Activated CD8-positive, alpha-beta memory T cell treated with anti-CD3 and anti-CD28 coated beads, Interleukin-2, amount 50 U/mL, for 48 hours (primary cell): ENCODE measurements around the gene SMIM21.

Experiments
- DNase-seq: peaks from one replicate; pipeline ENCODE4 v3.0.0-alpha.2; 2020

The SMIM21 gene

GRCh38 chr18:75421656-75422055 lies 5.8 kb downstream of the SMIM21 start:
- DNase-seq, result no peak

GRCh38 chr18:75418293-75419005 lies 9.1 kb downstream of the SMIM21 start:
- no peak for DNase-seq

- no peak for DNase-seq
Measured at GRCh38 chr18:75410611-75411010, 16.9 kb downstream of the SMIM21 start.

- DNase-seq, result no peak
Measured at GRCh38 chr18:75409806-75410205, 17.7 kb downstream of the SMIM21 start.

GRCh38 chr18:75408554-75409506 lies 18.7 kb downstream of the SMIM21 start:
- DNase-seq, result peak; percentile 58

GRCh38 chr18:75407468-75408437 lies 19.8 kb downstream of the SMIM21 start:
- DNase-seq, result no peak

- DNase-seq, result no peak
Measured at GRCh38 chr18:75406491-75407445, 20.7 kb downstream of the SMIM21 start.

GRCh38 chr18:75405351-75405750 lies 22.2 kb downstream of the SMIM21 start:
- DNase-seq, result no peak

GRCh38 chr18:75400366-75400765 lies 27.1 kb downstream of the SMIM21 start:
- DNase-seq, result no peak

- no peak for DNase-seq
Measured at GRCh38 chr18:75395137-75395536, 32.4 kb downstream of the SMIM21 start.

GRCh38 chr18:75393721-75394120 lies 33.8 kb downstream of the SMIM21 start:
- no peak for DNase-seq

GRCh38 chr18:75392226-75392578 lies 35.3 kb downstream of the SMIM21 start:
- DNase-seq, result no peak

- no peak for DNase-seq
Measured at GRCh38 chr18:75391279-75392225, 36.0 kb downstream of the SMIM21 start.

- DNase-seq, result no peak
Measured at GRCh38 chr18:75390854-75391253, 36.6 kb downstream of the SMIM21 start.

GRCh38 chr18:75384144-75384543 lies 43.4 kb downstream of the SMIM21 start:
- no peak for DNase-seq

GRCh38 chr18:75378376-75379315 lies 48.9 kb downstream of the SMIM21 start:
- no peak for DNase-seq

GRCh38 chr18:75377926-75378325 lies 49.6 kb downstream of the SMIM21 start:
- no peak for DNase-seq

GRCh38 chr18:75377258-75377657 lies 50.2 kb downstream of the SMIM21 start:
- DNase-seq, result no peak

GRCh38 chr18:75376004-75376403 lies 51.5 kb downstream of the SMIM21 start:
- DNase-seq, result no peak
